NOMO-1 treated with DMSO at 0.1 percent for 48 hours (cell line): ENCODE data around the gene UGT1A4.
A peak's percentile ranks its signal among the peaks of the same experiment; 100 is the strongest.
"Not testable (repeated sequence)": the region's sequence is repeated elsewhere in the genome, so short reads cannot be mapped to it uniquely, and the experiment has no call there.

Experiments
- DNase-seq: peaks from one replicate; lab custom pipeline; 2025; ENCODE audit not compliant: unreplicated experiment; lab: John Stamatoyannopoulos, UW

UGT1A4 gene

DNA sequence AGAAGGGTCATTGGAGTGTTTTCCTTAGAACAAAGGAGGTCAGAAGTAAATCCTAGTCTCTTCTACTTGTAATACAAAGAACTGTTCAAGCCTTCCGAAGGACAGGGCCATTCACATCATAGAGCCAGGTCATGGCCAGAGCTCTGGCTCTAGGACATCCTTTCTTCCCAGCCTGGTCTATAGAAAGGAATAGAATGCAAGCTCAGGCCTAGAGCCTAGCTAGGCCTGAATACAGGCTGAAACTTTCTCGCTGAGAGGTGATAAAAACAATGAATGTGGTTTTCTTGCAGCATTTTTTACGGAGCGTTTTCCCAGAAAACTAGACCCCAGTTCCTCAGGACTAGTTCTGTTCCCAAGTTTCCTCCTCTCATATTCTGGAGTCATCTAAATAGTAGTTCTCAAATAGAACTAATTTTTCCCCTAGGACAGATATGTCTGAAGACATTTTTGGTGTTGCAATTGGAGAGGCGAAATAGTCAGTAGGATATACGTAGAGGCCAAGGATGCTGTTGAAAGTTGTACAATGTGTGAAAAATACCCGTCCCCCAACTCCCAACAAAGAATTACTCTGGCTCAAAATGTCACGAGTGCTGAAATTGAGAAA lies 19.0 kb upstream of the UGT1A4 start:
- DNase-seq, result no peak

DNA sequence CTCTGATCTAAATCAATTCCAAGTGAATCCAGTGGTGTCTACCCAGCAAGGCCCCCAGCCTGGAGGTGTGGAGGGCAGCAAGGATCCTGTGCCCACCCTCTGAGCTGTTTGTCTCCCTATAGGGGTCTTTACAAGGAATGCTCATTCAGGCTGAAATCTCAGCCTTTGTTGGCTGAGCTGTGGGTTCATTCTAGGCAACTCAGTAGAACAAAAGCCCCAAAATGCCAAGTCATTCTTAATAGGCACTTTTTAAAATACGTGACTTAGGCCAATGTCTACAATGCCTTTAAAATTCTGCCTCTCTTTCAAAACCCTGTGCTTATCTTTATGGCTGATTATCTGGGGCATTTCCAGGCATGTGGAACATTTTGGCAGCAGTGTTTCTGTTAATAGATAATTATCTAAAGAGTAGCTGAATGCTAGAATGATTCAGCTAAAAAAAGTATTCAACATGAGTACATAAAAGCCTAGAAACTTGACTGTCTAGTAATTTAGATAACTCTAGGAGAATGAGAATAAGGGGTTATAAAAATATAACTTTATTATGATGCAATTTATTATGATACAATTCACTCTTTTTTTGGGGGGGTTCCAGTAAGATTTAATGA lies 18.4 kb upstream of the UGT1A4 start:
- DNase-seq, result no peak

DNA sequence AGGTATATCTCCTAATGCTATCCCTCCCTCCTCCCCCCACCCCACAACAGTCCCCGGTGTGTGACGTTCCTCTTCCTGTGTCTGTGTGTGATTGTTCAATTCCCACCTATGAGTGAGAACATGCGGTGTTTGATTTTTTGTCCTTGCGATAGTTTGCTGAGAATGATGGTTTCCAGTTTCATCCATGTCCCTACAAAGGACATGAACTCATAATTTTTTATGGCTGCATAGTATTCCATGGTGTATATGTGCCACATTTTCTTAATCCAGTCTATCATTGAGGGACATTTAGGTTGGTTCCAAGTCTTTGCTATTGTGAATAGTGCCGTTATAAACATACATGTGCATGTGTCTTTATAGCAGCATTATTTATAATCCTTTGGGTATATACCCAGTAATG lies 17.7 kb upstream of the UGT1A4 start:
- DNase-seq, result not testable (repeated sequence)

DNA sequence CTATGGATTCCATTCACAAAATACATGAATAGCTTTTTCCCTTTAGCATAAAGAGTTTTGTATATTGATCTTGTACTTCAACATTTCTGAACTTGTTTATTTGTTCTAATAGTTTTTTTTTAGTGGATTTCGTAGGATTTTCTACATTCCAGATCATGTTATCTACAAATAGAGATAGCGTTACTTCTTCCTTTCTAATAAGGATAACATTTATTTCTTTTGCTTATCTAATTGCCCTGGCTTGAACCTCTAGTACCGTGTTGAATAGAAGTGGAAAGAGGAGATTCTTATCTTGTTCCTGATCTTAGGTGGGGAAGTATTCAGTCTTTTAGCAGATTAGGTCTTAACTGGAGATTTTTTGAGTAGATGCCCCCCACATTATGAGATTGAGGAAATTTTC lies 16.3 kb upstream of the UGT1A4 start:
- DNase-seq, result no peak

DNA sequence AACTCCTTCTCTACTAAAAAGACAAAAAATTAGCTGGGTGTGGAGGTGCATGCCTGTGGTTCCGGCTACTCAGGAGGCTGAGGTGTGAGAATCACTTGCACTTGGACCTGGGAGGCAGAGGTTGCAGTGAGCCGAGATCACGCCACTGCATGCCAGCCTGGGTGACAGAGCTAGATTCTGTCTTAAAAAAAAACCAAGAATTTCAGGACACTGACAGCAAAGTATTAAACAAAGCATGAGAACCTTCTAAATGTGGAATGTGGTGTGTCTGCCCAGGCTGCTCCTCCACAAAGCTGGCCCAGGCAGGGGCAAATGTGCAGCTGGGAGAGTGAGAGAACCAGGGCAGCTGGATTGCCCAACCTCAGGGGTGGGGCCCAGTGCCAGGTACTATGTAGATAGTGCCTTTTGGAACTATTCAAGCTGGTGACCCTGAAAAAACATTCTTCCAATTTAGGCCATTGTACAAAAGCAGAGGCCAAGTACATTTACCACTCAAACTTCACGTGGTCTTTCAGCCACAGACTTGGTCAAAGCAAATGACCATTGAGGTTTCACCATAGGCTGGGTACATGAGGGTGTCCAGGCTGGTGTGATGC lies 12.5 kb upstream of the UGT1A4 start:
- no peak for DNase-seq

DNA sequence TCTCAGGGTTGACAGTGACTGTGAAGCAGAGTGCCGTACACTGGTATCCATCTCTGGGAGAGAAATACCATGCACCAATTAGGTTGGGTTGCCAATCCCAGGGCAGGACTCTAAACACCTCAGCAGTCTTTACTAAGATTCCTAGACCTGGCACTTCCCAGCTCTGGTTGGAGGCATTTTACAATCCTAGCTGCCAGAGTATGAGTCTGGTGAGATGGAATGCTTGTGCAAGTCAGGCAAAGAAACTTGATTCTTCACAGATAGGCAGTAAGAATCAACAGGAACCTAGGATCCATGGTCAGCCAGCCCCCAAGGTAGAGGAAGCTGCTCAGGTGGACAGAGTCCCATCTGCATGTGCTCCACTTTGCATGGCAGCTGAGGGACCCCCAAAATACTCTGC lies 11.8 kb upstream of the UGT1A4 start:
- DNase-seq, result no peak

DNA sequence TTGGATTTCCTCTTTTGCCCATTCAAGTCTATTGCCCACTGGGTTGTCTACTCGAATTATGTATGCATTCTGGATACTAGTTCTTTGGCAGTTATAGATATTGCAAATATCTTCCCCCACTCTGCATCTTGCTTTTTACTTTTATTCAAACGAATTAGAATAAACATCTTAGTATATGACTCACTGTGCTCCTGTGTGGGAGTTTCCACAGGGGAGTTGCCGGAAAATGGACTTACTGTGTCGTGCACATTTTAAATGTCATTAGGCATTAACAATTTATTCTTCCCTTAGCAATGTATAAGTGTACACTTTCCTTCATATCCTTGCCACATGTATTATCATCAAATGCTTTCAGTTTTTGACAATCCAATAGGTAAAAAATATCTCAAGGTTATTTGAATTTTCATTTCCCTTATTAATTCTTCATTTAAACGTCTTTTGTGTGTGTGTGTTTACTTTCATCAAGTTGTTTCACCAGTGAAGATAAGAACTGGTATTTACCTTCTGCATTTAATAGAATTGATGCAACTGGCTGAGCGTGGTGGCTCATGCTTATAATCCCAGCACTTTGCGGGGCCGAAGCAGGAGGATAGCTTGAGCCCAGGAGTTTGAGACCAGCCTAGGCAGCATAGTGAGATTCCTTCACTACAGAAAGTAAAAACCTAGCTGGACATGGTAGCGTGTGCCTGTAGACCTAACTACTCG lies 10.4 kb upstream of the UGT1A4 start:
- no peak for DNase-seq

DNA sequence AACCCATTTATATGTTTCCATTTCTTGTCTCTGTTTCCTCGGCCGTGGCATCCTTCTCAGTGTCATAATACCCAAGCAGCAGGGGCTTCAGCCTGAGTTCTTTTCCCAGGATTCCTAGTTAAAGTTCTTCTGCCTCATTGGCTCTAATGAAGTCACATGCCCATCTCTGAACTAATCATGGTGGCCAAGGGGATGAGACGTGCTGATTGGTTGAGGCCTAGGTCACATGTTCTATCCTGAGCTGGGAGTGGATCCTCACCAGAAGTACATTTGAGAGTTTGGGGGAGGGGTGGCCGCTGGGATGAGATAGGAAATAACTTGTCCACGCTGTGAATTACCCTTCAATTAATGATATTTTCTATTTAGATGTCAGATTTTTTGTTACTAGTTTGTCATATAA lies 9.6 kb upstream of the UGT1A4 start:
- DNase-seq, result no peak

DNA sequence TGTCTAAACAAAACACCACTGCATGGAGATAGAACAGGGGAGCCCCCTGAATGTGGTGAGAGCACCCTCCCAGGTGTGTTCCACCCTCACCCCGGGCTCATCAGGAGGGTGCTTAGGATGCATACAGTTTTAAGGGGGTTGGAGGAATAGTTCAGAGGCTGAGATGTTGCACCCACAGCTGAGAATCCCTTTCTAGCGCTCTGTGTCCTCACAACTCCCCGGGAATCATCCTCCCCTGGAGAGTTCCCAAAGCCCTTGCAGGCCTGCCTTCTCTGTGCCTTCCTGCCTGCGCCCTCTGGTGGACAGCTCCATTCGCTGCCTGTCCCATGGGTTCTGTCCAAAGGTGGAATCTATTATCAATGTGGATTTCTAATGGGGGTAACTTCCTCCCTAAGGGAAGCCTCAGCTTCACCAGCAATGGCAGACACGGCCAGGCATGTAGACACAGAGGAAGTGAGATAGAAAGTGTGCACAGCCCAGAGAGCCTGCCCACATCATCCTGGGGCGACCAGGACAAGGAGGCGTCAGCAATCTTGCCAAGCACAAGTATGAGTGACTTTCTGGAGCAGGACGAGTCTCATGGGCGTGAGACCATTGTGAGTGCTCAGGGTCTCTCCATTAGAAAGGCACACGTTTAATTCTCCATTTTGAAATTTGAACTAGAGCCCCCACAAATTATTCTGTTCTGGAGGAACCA lies 7.1 kb upstream of the UGT1A4 start:
- DNase-seq, result peak; percentile 30

DNA sequence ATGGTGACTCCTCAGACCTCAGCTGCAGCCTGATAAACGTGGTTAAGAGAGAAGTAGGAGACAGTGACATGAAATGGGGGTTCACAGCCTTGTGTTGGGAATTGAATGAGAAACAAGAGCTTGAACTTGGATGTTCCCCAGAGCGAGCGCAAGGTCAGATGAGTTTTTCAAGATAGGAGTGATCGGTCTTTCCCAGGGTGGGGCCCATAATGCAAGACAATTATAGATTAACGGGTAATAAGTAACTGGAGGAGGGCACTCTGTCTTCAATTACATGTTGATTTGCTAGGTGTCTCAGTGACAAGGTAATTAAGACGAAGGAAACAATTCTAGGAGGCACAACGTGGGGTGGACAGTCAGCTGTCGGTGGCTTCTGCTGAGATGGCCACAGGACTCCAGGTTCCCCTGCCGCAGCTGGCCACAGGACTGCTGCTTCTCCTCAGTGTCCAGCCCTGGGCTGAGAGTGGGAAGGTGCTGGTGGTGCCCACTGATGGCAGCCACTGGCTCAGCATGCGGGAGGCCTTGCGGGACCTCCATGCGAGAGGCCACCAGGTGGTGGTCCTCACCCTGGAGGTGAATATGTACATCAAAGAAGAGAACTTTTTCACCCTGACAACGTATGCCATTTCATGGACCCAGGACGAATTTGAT lies 5.8 kb upstream of the UGT1A4 start, which contains the start of gene UGT1A5:
Gene UGT1A5 (plus strand): TSS at position 297 of the 651 bp plus-strand sequence. CDS start 85 bp downstream, at position 382.
- DNase-seq, result no peak

DNA sequence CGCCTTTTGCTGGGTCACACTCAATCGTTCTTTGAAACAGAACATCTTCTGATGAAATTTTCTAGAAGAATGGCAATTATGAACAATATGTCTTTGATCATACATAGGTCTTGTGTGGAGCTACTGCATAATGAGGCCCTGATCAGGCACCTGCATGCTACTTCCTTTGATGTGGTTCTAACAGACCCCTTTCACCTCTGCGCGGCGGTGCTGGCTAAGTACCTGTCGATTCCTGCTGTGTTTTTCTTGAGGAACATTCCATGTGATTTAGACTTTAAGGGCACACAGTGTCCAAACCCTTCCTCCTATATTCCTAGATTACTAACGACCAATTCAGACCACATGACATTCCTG lies 5.3 kb upstream of the UGT1A4 start:
- DNase-seq, result no peak

DNA sequence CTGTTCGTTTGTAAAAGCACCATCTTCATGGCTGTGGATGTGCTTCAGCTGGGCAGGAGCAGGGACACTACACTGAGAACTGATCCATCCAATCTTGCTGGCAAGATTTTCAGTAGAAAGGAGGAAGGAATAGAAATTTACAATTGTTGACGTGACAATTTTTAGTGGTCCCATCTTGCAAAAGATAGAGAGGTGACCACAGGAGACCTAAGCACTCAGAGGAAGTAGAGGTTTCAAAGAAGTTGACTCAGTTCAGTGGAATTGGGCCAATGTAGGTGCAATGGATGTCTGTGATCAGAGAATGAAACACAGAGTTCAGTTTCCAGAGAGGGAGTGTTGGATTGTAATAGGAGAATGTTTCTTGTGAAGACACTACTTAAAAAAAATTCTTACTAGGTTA lies 4.4 kb upstream of the UGT1A4 start:
- peak; percentile 21 for DNase-seq

DNA sequence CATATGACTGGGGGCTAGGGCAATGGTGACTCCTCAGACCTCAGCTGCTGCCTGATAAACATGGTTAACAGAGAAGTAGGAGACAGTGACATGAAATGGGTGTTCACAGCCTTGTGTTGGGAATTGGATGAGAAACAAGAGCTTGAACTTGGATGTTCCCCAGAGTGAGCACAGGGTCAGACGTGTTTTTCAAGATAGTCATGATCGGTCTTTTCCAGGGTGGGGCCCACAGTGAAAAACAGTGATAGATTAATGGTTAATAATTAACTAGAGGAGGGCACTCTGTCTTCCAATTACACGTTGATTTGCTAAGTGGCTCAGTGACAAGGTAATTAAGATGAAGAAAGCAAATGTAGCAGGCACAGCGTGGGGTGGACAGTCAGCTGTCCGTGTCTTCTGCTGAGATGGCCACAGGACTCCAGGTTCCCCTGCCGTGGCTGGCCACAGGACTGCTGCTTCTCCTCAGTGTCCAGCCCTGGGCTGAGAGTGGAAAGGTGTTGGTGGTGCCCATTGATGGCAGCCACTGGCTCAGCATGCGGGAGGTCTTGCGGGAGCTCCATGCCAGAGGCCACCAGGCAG lies 10.3 kb downstream of the UGT1A4 start, which contains the start of gene UGT1A3:
Gene UGT1A3 (plus strand): TSS at position 320 of the 579 bp plus-strand sequence. CDS start 85 bp downstream, at position 405.
- no peak for DNase-seq

DNA sequence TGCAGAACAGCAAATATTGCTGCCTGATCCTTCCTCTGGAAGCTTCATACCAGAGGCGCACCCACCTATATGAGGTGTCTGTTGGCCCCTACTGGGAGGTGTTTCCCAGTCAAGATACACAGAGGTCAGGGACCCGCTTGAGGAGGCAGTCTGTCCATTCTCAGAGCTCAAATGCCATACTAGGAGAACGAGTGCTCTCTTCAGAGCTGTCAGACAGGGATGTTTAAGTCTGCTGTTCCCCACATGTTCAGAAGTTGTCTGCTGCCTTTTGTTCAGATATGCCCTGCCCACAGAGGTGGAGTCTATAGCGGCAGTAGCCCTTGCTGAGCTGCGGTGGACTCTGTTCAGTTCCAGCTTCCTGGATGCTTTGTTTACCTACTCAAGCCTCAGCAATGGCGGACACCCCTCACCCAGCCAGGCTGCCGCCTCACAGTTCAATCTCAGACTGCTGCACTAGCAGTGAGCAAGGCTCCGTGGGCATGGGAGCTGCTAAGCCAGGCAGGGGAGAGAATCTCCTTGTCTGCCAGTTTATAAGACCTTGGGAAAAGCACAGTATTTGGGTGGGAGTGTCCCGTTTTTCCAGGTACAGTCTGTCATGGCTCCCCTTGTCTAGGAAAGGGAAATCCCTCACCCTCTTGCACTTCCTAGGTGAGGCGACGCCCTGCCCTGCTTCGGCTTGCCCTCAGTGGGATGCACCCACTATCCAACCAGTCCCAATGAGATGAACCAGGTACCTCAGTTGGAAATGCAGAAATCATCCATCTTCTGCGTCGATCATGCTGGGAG lies 18.5 kb downstream of the UGT1A4 start:
- not testable (repeated sequence) for DNase-seq

DNA sequence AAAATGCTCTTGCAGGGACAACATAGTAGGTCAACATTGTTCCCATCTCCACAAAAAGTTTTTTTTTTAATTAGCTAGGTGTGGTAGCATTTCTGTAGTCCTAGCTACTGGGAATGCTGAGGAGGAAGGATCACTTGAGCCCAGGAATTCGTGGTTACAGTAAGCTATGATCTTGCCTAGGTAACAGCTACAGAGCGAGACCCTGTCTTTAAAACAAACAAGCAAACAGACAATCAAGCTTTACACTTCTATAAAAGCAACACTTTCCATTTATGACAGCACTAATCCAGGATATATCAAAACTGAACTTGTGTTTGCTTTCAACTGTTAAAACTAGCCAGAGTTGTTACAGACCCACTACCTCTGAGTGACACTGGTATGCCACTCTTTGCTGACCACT lies 22.3 kb downstream of the UGT1A4 start:
- DNase-seq, result no peak

DNA sequence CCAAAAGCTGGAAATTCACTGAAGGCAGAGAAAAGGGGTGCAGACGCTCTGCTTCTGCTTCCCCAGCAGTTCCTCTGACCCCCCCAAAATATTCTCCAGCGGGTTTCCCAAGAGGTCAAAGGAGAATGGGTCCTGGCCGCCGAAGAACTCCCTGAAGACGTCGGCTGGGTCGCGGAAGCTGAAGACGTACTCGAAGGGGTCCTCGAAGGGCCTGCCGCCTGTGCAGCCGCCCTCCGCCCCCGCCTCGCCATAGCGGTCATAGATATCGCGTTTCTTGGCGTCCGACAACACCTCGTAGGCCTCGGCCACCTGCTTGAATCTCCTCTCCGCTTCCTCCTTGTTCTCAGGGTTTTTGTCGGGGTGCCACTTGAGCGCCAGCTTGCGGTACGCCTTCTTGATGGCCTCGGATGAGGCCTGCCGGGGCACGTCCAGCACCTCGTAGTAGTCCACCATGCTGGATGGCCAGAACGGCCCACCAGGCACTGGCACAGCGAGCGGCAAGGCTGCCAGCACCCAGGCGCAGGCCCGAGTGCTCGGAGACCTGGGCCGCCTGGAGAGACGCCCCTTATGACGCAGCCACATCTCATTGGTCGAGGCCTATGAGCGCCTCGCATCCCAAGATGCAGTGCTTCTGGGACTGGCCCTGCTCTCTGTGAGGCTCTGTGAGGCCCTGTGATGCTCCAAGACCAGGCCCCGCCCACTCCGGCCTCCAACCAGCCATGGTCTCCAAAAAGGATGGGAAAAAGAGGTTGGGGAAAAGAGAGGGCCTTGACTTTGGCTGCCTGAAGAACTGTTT lies 25.1 kb downstream of the UGT1A4 start:
- no peak for DNase-seq

DNA sequence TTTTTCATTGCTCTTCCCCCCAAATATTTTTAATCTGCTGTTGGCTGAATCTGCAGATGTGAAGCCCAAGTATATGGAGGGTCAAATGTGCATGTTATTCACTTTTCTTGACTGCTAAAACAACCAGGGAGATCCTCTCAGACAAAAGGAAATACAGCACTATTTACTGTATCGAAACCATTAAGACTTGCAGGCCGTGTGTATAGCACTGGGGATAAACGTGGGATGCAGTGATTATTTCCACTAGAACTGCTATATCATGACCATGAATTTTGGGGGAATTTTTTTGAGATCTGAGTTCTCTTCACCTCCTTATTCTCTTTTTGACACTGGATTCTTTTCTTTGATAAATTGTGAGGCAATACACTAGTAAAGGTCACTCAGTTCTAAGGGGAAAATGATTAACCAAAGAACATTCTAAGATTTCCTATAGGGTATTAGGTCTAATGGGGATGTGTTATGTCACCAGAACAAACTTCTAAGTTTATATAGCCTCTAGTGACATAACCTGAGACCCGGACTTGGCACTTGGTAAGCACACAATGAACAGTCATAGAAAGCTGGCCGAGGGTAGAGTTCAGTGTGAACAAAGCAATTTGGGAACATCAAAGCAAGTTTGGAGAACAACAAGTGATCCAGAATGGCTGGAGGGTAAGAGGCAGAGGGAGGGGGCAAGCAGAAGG lies 26.7 kb downstream of the UGT1A4 start:
- no peak for DNase-seq

DNA sequence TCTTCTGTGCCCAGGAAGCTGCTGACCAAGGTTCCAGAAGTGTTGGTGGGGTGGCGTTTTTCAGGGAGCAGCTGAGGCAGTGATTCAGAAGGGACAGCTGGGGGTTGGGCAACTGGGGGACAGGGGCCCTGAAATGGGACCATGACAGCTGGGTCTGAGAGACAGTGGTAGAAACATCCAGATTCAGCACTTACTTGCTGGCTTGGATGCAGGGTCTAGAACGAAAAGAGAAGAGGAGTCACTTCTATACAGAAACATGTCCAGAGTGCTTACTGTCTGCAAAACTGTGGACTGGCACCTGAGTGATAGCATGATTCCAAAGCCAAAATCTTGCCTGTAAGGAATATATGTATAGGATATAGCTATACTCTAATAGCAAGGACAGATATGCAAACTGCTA lies 27.3 kb downstream of the UGT1A4 start:
- not testable (repeated sequence) for DNase-seq
